Naive B cell (primary cell): Measurements from ENCODE around the gene METTL15. TPM values are rescaled to one million over a fixed set of nuclear protein-coding genes. Genes with fewer than 3 reads are reported as not detected.
"Not testable (repeated sequence)": the region's sequence is repeated elsewhere in the genome, so short reads cannot be mapped to it uniquely, and the experiment has no call there.

ENCODE experiments used
- ATAC-seq, 2 donors: fragments of 150-1000 bp; cut with Tn5 transposase; 2 replicates each; pipeline ENCODE4 v1.10.0; 2021; ENCODE audit warnings: low read depth in 2 of 2, mild to moderate bottlenecking in 2 of 2, moderate library complexity in 2 of 2
- DNase-seq: peaks from one replicate; pipeline ENCODE4 v3.0.0; 2022
- H3K27ac Mint-ChIP-seq, 6 donors: one replicate each; pipeline ENCODE4 v1.8.0; 2020 to 2022; ENCODE audit warnings: mild to moderate bottlenecking in 6 of 6, mixed read lengths in 6 of 6, moderate library complexity in 5 of 6, inconsistent platforms in 2 of 6
- H3K27me3 Mint-ChIP-seq, 3 donors: one replicate each; pipeline ENCODE4 v1.8.0; 2021 to 2022; ENCODE audit warnings: mixed read lengths in 3 of 3, mild to moderate bottlenecking in 1 of 3
- H3K36me3 Mint-ChIP-seq, 2 donors: one replicate each; pipeline ENCODE4 v1.8.0; 2020 to 2022; ENCODE audit warnings: mixed read lengths in 2 of 2, inconsistent platforms in 1 of 2, mild to moderate bottlenecking in 1 of 2
- H3K4me1 Mint-ChIP-seq, 3 donors: one replicate each; pipeline ENCODE4 v1.8.0; 2020 to 2022; ENCODE audit warnings: mixed read lengths in 3 of 3, inconsistent platforms in 1 of 3, mild to moderate bottlenecking in 1 of 3, moderate library complexity in 1 of 3
- H3K4me3 Mint-ChIP-seq, 8 donors: one replicate each; pipeline ENCODE4 v1.8.0; 2020 to 2022; ENCODE audit warnings: mild to moderate bottlenecking in 8 of 8, mixed read lengths in 8 of 8, moderate library complexity in 8 of 8, inconsistent platforms in 2 of 8
- H3K9me3 Mint-ChIP-seq, 7 donors: one replicate each; pipeline ENCODE4 v1.8.0; 2020 to 2022; ENCODE audit warnings: mixed read lengths in 7 of 7, mild to moderate bottlenecking in 5 of 7, inconsistent platforms in 2 of 7, moderate library complexity in 1 of 7
- polyA plus RNA-seq, 6 donors: library from polyadenylated mRNA; unstranded; fragments of 300-500 nt; fragmentation: Illumina TruSeq; gene quantifications; one replicate each; pipeline ENCODE4 v1.2.3, GENCODE V29; 2021; ENCODE audit warnings: low read depth in 6 of 6

Gene METTL15
- polyA plus RNA-seq, 6 donors from 2014 or later: 5.0 to 7.8 (median 6.4) TPM

DNA sequence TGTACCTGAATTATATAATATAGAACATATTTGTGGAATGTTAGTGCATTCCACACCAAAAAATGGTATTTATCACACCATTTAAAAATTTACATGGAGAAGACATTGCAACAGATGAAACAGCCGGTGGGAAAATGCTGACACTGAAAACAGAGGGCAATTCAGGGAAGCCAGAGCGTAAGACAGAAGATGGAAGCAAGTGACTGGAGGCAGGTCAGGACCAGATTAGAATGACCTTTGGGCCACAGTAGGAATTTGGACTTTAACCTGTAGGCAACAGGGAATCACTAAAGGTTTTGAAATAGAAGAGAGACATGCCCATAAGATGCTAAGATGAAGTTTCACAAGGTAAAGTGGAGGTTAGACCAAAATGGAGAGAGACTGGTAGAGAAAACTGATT is 60.5 kb downstream of the METTL15 start:
- Mint-ChIP-seq H3K27ac (peak overlapping the region in 2 of 6 donors; percentile 36 to 52), H3K27me3 (no peaks in the 10 kb centered on the region), H3K4me3 (no peak overlapping the region), H3K9me3 (peaks cover 0 to 2% (median 0%) of the 10 kb centered on the region in 7 donors), H3K4me1 (peaks cover 0 to 5% (median 5%) of the 10 kb centered on the region in 3 donors), H3K36me3 (peaks cover 0 to 14% of the 10 kb centered on the region in 2 donors)
- no peak for ATAC-seq
- DNase-seq: no peak

DNA sequence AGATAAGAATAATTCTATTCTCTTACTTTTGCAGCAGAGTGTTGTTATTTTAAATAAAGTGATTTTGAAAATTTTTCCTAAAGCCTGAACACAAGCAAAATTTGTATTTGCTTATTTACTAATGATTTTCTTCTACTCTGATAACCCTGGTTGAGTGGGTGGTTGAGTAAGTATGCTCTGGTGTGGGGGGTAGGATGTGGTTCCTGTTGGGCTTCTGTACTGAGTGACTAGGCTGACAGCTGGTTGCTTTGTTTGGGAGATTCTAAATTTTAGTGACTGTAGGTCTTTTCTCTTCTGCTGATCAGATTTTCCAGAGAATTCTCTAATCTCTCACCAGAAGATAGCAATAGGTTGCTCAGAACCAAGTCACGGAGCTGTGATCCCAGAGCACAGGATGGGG is 61.6 kb downstream of the METTL15 start:
- ATAC-seq (no peak), DNase-seq (no peak)
- Mint-ChIP-seq H3K4me1 (peaks cover 0 to 5% (median 5%) of the 10 kb centered on the region in 3 donors), H3K9me3 (peaks cover 0 to 3% (median 0%) of the 10 kb centered on the region in 7 donors), H3K27ac (peak overlapping the region in 1 of 6 donors; percentile 85), H3K27me3 (no peaks in the 10 kb centered on the region), H3K4me3 (no peak overlapping the region), H3K36me3 (peaks cover 0 to 14% of the 10 kb centered on the region in 2 donors)

DNA sequence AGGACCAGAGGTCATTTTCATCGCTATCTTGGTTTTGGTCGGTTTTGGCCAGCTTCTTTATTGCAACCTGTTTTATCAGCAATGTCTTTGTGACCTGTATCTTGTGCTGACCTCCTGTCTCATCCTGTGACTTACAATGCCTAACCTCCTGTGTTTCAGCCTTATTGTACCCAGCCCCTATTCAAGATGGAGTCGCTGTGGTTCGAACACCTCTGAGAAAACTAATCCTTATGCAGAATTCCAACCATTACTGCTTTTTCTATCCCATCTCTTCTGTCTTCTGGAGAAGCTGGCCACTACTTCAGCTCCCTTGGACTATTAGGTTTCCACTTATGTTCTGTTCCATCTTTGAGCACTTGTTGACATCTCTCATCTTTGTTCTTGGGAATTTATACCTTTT is 62.6 kb downstream of the METTL15 start:
- Mint-ChIP-seq H3K4me1 (peaks cover 0 to 5% (median 5%) of the 10 kb centered on the region in 3 donors), H3K36me3 (peaks cover 0 to 14% of the 10 kb centered on the region in 2 donors), H3K9me3 (peaks cover 0 to 4% (median 0%) of the 10 kb centered on the region in 7 donors), H3K4me3 (no peak overlapping the region), H3K27ac (peak overlapping the region in 2 of 6 donors; percentile 18 to 24), H3K27me3 (no peaks in the 10 kb centered on the region)
- ATAC-seq: no peak
- DNase-seq: no peak

DNA sequence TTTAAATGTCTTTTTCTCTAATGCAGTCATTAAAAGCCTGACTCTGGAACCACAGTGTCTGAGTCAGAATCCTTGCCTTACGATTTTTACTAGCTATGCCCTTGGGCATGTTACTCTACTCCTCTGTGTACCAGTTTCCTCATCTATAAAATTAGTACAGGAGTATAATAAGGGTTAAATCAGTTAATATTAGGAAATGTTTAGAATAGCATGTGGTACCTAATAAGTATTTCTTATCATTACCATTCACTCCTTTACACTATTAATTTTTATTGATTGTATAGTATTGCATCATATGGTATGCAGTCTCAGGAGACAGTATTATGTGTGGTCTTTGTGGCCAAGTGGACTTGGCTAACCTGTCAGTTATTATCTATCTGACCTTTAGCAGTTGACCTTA is 68.2 kb downstream of the METTL15 start:
- no peak overlapping the region for H3K4me3 Mint-ChIP-seq
- peaks cover 0 to 2% (median 0%) of the 10 kb centered on the region in 3 donors for H3K4me1 Mint-ChIP-seq
- H3K27ac Mint-ChIP-seq: no peak overlapping the region
- no peaks in the 10 kb centered on the region for H3K27me3 Mint-ChIP-seq
- peaks cover 0 to 4% (median 2%) of the 10 kb centered on the region in 7 donors for H3K9me3 Mint-ChIP-seq
- DNase-seq: no peak
- peaks cover 0 to 10% of the 10 kb centered on the region in 2 donors for H3K36me3 Mint-ChIP-seq
- no peak for ATAC-seq

DNA sequence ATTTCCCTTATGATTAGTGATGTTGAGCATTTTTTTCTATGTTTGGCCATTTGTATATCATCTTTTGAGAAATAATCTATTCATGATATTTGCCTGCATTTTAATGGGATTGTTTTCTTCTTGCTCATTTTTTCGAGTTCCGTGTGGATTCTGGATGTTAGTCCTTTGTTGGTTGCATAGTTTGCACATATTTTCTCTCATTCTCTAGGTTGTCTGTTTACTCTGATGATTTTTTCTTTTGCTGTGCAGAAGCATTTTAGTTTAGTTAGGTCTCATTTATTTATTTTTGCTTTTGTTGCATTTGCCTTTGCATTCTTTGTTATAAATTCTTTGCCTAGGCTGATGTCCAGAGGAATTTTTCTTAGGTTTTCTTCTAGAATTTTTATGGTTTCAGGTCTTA is 87.3 kb downstream of the METTL15 start:
- DNase-seq: no peak
- H3K36me3 Mint-ChIP-seq: peaks cover 15 to 35% of the 10 kb centered on the region in 2 donors

DNA sequence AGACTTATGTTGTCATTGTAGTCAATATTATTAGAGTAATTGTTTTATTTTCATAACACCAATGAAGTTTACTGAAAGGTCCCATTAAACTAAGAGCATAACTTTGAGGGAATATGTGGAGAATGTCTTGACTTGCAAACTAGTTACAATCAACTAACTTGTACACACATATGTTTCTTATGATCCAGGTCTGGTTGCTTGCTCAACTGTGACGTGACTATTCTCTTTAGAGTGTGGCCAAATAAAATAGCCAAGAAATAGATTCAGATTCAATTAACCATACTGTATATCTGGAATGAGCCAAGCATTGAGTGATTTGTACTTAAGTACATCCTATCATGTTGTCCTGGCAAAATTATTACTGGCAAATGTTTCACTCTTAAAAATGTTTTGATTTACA is 101.7 kb downstream of the METTL15 start:
- H3K9me3 Mint-ChIP-seq: peaks cover 0 to 4% (median 0%) of the 10 kb centered on the region in 7 donors
- no peak overlapping the region for H3K4me3 Mint-ChIP-seq
- H3K4me1 Mint-ChIP-seq: peaks cover 5 to 16% (median 15%) of the 10 kb centered on the region in 3 donors
- no peaks in the 10 kb centered on the region for H3K27me3 Mint-ChIP-seq
- ATAC-seq (no peak), DNase-seq (no peak)
- peaks cover 11 to 20% of the 10 kb centered on the region in 2 donors for H3K36me3 Mint-ChIP-seq
- no peak overlapping the region for H3K27ac Mint-ChIP-seq

More for the DNA sequence above, 87.3 kb downstream of the METTL15 start:
- Mint-ChIP-seq H3K9me3 (peaks cover 0 to 11% (median 6%) of the 10 kb centered on the region in 7 donors), H3K4me3 (no peak overlapping the region), H3K27ac (peak overlapping the region in 1 of 6 donors; percentile 28), H3K27me3 (no peaks in the 10 kb centered on the region), H3K4me1 (no peaks in the 10 kb centered on the region)
- no peak for ATAC-seq

DNA sequence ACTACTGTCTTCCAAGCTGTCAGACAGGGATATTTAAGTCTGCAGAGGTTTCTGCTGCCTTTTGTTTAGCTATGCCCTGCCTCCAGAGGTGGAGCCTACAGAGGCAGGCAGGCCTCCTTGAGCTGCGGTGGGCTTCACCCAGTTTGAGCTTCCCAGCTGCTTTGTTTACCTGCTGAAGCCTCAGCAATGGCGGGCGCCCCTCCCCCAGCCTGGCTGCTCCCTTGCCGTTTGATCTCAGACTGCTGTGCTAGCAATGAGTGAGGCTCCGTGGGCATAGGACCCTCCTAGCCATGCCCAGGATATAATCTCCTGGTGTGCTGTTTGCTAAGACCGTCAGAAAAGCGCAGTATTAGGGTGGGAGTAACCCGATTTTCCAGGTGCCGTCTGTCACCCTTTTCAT is 113.9 kb downstream of the METTL15 start:
- not testable (repeated sequence) for H3K4me3 Mint-ChIP-seq, H3K9me3 Mint-ChIP-seq, H3K27ac Mint-ChIP-seq, DNase-seq, H3K27me3 Mint-ChIP-seq, ATAC-seq, H3K36me3 Mint-ChIP-seq
- peaks cover 14 to 34% (median 14%) of the 10 kb centered on the region in 3 donors for H3K4me1 Mint-ChIP-seq

DNA sequence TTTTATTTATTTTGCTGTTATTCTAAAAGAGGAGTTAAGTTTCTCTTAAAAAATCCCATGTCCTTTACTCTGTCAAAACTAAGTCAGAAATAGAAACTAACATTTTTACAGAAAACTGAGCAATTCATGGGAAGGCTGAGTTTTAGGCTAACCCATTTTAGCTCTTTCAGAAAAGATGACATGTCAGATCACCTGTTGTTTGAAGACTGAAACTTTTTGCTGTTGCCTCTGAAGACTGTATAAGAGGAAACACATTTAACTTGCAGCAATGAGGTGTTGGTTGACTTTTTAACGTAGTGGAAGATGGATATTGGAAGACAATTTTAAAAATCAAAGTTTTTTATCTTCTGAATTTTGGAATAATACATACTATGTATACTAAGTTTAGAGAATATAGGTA is 115.4 kb downstream of the METTL15 start:
- Mint-ChIP-seq H3K36me3 (peaks cover 4 to 9% of the 10 kb centered on the region in 2 donors), H3K4me1 (peaks cover 9 to 32% (median 13%) of the 10 kb centered on the region in 3 donors), H3K27me3 (no peaks in the 10 kb centered on the region), H3K4me3 (no peak overlapping the region), H3K27ac (no peak overlapping the region), H3K9me3 (peaks cover 0 to 2% (median 0%) of the 10 kb centered on the region in 7 donors)
- DNase-seq: no peak
- no peak for ATAC-seq

DNA sequence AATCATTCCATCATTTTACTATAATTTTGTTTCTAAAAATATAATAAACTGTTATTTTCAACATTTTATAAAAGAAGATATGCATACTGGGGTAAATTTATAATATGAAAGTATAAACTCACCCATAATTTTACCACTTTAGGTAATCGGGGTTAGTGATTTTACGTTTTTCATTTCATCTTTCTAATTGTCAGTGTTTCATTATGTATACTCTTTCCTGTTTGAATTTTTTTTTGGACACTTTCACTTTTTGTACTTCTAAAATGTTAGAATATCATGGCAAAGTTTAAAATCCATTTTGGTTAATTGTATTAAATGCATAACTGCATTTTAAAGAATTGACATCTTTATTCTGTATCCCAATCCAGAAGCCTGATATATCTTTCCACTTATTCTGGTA is 115.8 kb downstream of the METTL15 start:
- Mint-ChIP-seq H3K4me3 (no peak overlapping the region), H3K9me3 (peaks cover 0 to 2% (median 0%) of the 10 kb centered on the region in 7 donors), H3K36me3 (peaks cover 8 to 10% of the 10 kb centered on the region in 2 donors), H3K27ac (no peak overlapping the region), H3K27me3 (no peaks in the 10 kb centered on the region), H3K4me1 (peaks cover 6 to 28% (median 13%) of the 10 kb centered on the region in 3 donors)
- DNase-seq (no peak), ATAC-seq (no peak)

DNA sequence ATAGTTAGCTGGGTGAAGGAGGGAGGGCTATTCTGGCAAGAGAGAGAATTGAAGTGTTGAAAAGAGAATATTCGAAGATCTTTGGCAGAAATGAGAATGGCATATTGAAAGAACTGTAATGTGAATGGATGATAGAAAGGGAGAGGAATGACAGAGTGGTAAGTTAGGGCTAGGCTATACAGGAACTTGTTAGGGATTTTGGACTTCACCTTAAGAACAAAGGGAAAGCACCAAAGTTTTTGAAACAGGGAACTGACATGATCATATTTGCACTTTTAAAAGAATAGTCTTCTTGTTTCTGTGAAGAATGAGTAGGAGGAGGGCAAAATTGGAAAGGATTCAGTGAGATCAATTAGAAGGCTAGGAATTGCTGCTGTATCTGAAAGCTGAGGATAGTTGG is 119.3 kb downstream of the METTL15 start:
- no peak for ATAC-seq
- Mint-ChIP-seq H3K4me3 (no peak overlapping the region), H3K36me3 (peaks cover 16 to 17% of the 10 kb centered on the region in 2 donors), H3K9me3 (no peaks in the 10 kb centered on the region), H3K4me1 (peaks cover 2 to 18% (median 8%) of the 10 kb centered on the region in 3 donors), H3K27ac (peak overlapping the region in 2 of 6 donors; percentile 11 to 34), H3K27me3 (no peaks in the 10 kb centered on the region)
- DNase-seq: no peak

DNA sequence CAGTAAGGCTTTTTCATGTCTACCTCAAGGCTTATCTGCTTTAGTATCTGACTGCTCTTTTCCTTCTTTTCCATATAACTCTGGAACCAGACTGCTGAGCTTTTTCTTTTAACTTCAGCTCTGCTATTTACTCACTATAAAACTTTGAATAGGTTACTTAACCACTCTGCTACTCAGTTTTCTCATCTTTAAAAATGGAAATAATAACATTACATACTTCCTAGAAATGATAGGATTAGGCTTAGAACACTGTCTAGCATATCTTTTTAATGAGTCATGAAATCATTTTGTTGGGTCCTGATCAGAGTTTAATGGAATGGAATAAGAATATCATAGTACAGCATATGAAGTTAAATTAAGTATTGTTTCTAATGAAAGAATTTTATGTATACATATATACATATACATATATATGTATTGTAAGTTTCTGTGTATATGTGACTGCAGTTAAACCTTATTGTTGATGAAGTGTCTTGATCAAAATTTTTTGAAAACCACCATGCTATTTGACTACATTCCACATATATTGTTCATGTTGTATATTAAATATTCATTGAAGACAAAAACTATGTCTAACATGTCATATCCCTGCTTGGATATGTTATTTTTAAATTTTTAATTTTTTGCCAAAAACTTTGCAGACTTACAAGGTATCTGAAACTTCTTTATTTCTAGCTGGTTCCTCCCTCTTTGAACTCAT is 120.2 kb downstream of the METTL15 start:
- Mint-ChIP-seq H3K4me3 (no peak overlapping the region), H3K9me3 (no peaks in the 10 kb centered on the region), H3K27me3 (no peaks in the 10 kb centered on the region), H3K36me3 (peaks cover 16 to 17% of the 10 kb centered on the region in 2 donors), H3K27ac (no peak overlapping the region), H3K4me1 (peaks cover 2 to 18% (median 8%) of the 10 kb centered on the region in 3 donors)
- ATAC-seq (no peak), DNase-seq (no peak)

DNA sequence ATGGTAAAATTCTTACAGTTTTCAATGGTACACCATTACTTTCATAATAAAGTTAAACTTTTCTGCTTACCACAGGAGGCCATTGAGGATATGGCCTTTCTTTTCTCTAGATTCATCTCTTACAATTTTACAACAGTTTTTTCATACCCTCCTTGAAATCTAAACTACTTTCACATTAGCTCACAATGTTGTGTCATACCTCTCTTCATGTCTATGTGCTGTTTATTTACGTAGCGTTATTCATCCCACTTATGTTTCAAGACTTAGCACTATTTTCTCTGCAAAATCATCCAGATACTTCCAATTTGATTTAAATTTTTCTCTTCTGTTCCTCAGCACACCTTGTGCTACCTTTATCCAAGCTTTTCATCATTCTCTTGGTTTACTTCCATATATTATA is 123.3 kb downstream of the METTL15 start:
- no peak overlapping the region for H3K4me3 Mint-ChIP-seq
- peaks cover 0 to 3% (median 0%) of the 10 kb centered on the region in 7 donors for H3K9me3 Mint-ChIP-seq
- ATAC-seq: no peak
- peak overlapping the region in 1 of 6 donors; percentile 33 for H3K27ac Mint-ChIP-seq
- DNase-seq: no peak
- no peaks in the 10 kb centered on the region for H3K27me3 Mint-ChIP-seq
- H3K36me3 Mint-ChIP-seq: peaks cover 10 to 15% of the 10 kb centered on the region in 2 donors
- peaks cover 2 to 8% (median 4%) of the 10 kb centered on the region in 3 donors for H3K4me1 Mint-ChIP-seq

DNA sequence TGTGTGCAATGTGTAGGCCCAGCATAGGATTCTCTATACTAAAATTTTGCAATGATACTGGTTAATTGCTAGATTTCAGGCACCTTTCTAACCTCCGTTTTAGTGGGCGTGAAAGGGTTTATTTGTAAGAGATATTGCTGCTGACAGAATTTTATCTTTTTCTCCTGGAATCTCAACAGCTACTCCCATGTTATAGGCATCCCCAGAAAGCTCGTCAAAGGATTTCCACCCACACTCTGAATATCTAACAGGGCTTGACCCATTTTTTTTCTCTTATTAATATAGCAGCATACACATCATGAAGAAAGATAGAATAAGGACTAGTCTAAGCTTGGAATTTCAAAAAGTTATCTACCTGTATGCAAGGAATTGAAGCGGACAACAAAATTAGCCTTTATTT is 124.5 kb downstream of the METTL15 start:
- Mint-ChIP-seq H3K4me3 (no peak overlapping the region), H3K27me3 (no peaks in the 10 kb centered on the region), H3K27ac (no peak overlapping the region), H3K36me3 (peaks cover 7 to 12% of the 10 kb centered on the region in 2 donors), H3K4me1 (peaks cover 0 to under 1% (median under 1%) of the 10 kb centered on the region in 3 donors), H3K9me3 (peaks cover 0 to 4% (median 0%) of the 10 kb centered on the region in 7 donors)
- ATAC-seq (no peak), DNase-seq (no peak)

DNA sequence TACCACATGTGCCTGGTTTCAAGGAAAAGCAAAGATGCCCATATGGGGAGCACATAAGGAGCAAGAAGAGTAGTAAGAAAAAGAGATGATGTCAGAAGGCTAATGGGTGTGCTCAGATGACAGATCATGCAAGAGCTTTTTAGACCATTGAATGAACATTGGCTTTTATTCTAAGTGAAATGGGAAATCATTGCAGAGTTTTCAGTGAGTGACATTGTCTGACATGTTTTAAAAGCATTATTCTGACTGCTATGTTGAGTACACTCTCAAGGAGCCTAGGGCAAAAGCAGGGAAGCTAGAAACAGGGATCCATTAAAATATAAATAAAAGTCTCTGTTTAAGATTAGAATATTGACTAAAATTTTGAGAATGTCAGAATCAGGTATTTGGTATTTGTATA is 133.6 kb downstream of the METTL15 start:
- DNase-seq (no peak), ATAC-seq (no peak)
- Mint-ChIP-seq H3K27ac (no peak overlapping the region), H3K9me3 (peaks cover 0 to 9% (median 6%) of the 10 kb centered on the region in 7 donors), H3K4me3 (no peak overlapping the region), H3K27me3 (no peaks in the 10 kb centered on the region), H3K36me3 (peaks cover 15 to 21% of the 10 kb centered on the region in 2 donors), H3K4me1 (peaks cover 4 to 13% (median 4%) of the 10 kb centered on the region in 3 donors)
